NCI-H128 (cell line): ENCODE results near the gene NFASC.
A peak's percentile ranks its signal among the peaks of the same experiment; 100 is the strongest.

ENCODE experiments used
- DNase-seq: peaks from one replicate; lab custom pipeline; 2025; ENCODE audit not compliant: unreplicated experiment; lab: John Stamatoyannopoulos, UW

Gene NFASC

DNA sequence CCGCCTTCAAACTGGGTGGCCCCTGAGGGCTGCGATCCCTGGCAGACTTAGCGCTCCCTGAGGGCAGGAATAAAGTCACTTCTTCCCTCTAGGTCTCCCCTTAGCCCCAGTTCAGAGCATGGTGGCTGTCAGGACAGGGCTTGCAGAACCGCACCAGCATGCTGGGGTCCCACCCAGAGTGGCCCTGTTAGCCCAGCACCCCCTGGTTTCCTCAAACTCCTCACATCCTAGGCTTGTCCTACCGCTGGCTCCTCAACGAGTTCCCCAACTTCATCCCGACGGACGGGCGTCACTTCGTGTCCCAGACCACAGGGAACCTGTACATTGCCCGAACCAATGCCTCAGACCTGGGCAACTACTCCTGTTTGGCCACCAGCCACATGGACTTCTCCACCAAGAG lies 188.2 kb downstream of the NFASC start:
- no peak for DNase-seq

DNA sequence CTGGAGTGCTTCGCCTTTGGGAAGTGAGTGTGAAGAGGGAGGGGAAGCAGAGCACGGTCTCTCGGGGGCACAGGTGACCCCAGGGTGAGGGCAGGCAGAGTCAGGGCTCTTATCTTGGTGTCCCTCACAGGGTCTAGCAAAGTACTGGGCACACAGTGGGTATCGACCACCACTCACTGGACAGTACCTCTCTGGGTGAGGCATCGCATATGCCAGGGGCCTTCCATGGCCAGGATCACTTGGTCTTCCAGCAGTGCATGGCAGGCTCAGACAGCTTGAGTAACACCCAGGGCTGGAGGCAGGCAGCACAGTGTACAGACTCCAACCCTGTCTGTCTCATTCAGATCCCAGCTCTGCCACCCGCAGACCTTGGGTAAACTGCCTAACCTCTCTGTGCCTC lies 189.0 kb downstream of the NFASC start:
- no peak for DNase-seq

DNA sequence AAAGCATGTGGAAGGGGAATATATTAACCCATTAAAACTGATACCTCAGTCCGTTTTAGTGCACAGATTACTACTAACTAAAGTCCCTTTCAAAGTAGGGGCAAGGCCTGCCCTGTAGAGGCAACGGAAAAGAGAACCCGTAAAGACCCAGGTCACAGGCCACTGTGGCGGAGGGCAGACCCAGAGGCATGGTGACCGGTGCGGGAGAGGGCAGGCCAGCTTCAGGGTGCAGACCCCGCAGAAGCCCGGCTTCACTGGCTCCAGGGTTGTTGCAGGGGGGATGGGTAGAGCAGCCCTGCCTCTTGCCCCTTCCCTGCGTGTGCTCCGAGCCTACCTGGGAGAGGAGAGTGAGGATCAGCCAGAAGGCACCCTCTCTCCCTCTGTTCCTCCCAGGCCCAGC lies 190.1 kb downstream of the NFASC start:
- DNase-seq = no peak

DNA sequence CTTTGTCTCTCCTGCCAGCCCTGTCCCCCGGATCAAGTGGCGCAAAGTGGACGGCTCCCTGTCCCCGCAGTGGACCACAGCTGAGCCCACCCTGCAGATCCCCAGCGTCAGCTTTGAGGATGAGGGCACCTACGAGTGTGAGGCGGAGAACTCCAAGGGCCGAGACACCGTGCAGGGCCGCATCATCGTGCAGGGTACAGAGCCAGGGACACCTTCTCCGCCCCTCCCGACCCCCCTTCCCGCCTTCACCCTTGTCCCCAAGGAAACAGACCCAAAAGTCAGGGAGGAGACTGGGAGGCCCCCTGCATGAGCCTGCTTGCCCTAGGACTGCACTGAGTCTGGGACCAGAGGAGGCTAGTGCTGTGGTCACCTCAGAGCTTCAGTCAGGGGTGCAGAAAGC lies 190.6 kb downstream of the NFASC start:
- no peak for DNase-seq

DNA sequence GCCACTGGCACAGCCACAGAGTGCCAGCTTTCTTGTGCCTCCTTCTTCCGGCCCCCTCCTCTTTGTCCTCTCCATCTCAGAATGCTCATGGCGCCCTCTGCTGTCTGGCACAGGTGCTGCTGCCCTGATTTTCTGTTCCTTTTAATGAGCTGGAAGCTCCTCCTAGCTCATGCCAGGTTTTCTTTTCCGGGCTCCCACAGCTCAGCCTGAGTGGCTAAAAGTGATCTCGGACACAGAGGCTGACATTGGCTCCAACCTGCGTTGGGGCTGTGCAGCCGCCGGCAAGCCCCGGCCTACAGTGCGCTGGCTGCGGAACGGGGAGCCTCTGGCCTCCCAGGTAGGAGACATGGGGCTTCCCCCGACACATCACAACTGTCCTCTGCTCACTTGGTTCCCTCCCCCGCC lies 191.0 kb downstream of the NFASC start:
- peak; percentile 82 for DNase-seq

DNA sequence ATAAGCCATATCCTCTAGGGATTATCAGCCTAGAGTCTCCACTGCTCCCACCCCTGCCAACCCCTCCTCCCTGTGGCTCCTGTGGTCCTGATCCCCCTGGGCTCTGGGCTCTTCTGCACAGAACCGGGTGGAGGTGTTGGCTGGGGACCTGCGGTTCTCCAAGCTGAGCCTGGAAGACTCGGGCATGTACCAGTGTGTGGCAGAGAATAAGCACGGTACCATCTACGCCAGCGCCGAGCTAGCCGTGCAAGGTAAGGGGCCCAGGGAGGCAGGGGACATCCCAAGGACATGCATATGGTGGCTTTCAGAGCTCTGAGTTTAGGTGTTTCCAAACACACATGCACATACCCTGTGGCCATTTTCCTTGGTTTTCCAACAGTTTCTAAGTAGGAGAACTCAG lies 191.7 kb downstream of the NFASC start:
- no peak for DNase-seq

DNA sequence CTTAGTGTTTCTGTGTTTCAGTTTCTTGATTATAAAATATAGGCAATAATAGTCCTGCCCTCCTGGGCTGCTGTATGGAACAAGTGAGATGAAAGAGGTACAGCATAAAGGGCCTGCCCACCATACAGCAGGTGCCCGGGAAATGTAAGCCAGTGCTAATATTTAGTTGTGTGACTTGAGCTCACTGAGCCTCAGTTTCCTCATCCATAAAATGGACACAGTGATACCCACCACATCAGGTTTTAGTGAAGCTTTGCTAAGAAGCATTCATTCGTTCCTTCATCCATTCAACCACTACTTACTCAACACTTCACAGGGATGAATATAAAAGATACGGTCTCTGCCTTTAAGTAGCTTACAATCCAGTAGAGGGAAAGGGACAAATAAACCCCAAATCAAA lies 192.2 kb downstream of the NFASC start:
- no peak for DNase-seq

DNA sequence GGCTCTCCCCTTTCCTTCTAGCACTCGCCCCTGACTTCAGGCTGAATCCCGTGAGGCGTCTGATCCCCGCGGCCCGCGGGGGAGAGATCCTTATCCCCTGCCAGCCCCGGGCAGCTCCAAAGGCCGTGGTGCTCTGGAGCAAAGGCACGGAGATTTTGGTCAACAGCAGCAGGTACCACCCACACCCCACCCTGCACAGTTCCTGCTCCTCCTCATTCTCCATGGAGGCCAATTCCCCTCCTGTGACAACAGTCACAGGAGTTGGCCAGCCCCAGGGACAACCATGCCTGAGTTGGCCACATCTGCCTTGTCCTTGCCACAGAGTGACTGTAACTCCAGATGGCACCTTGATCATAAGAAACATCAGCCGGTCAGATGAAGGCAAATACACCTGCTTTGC lies 193.6 kb downstream of the NFASC start:
- no peak for DNase-seq

DNA sequence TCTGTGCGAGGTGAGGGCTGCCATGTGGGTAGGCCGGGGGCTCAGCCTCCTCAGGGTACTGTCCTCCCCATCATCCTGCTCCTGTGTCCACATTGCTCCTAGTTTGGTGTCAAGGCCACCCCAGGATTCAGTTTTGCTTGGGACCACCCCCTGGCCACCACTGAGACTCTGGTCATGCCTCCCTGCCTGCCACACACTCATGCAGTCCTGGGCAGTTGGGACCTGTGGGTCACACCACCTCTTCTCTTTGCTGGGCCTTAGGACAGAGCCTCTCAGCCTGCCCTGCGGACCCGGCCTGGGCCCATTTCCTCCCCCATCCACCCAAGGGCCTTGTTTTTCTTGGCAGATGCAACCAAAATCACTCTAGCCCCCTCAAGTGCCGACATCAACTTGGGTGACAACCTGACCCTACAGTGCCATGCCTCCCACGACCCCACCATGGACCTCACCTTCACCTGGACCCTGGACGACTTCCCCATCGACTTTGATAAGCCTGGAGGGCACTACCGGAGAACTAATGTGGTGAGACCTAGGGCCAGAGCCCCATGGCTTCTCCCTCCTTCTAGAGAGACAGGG lies 194.2 kb downstream of the NFASC start:
- DNase-seq = no peak

DNA sequence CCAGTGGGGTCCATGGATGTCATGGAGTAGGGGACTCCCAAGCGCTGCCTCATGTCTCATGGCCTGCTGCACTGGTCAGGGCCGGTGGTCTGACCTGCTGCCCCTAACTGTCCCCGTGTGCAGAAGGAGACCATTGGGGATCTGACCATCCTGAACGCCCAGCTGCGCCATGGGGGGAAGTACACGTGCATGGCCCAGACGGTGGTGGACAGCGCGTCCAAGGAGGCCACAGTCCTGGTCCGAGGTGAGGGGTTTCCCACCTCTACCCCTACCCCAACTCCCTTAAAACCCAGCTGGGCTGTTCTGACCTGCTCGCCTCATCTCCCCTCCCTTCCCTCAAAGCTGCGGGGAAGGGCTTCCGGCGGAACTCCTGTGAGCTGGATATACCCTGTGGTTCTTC lies 195.0 kb downstream of the NFASC start:
- no peak for DNase-seq

DNA sequence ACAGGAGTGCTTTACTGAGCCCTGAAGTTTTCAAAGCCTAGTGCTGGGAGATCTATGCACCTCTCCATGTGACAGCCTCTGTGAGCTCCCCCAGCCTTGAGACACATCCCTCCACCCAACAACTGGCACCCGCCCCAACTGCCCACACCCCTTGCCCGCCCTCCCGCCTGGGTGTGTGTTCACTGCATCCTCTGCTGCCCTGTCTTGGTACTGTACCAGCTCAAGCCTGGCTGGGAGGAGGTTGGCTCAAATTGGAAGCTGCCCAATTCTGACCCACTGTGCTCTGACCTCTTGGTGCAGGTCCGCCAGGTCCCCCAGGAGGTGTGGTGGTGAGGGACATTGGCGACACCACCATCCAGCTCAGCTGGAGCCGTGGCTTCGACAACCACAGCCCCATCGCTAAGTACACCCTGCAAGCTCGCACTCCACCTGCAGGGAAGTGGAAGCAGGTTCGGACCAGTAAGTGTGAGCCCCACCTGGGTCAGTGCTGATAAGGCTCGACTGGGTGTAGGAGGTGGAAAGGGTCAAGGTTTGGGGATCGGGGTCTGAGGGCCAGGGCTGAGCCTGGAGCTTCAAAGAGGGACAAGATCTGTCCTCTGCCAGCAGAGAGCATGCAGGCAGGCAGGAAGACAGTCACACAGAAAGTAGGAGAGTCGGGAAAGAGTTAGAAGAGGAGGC lies 195.6 kb downstream of the NFASC start:
- no peak for DNase-seq

DNA sequence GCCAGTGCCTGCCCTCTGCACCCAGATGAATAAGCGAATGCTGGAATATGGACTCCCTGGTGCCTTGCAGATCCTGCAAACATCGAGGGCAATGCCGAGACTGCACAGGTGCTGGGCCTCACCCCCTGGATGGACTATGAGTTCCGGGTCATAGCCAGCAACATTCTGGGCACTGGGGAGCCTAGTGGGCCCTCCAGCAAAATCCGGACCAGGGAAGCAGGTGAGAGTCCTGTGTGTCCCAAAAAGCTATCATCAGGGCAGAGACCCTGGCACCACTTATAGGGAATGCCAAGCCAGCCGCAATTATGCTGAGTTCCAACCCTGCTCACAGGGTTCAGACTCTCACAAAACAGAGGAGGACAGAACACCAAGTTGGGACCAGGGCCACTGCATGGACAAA lies 196.4 kb downstream of the NFASC start:
- DNase-seq = no peak

DNA sequence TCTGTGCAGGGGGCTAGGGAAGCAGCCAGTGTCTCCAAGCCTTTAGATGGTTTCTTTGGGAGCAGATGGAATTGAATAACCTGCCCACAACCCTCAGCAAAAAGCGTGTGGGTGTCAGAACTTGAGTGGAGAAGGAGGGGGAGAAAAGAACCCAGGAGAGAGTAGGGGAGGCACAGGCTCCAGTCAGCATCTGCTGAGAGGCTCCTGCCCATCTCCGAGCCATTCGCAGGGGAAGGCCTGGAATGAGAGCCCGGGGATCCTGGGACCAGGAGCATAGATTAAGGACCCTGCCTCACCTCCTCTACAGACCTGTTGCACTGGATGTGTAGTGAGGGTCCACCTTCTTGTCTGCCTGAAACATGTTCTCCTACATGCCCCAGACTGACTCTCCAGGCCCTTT lies 197.3 kb downstream of the NFASC start:
- DNase-seq = no peak

DNA sequence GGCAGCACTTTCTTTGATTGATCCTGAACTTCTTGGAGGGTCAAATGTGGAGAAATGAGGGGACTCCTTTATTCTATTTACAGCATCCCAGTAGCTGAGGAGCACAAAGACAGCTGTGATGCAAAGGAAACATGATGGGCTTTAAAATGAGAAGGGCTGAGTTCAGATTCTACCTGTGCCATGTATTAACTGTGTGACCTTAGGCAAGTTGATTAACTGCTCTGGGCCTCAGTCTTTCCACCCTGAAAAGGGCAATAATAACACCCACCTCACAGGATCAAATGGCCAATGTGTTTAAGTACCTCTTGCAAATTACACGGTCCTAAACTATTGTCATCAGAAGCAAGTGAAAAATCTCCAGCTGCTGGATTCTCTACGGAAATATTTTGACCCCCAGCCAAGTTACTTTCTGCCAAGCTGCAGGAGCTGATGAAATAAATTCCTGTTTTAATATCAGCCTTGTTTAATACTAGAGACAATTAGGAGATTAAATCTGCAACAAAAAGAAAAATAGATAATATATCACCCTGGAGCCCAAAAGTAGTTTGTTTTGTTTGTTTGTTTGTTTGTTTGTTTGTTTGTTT lies 197.9 kb downstream of the NFASC start:
- no peak for DNase-seq

DNA sequence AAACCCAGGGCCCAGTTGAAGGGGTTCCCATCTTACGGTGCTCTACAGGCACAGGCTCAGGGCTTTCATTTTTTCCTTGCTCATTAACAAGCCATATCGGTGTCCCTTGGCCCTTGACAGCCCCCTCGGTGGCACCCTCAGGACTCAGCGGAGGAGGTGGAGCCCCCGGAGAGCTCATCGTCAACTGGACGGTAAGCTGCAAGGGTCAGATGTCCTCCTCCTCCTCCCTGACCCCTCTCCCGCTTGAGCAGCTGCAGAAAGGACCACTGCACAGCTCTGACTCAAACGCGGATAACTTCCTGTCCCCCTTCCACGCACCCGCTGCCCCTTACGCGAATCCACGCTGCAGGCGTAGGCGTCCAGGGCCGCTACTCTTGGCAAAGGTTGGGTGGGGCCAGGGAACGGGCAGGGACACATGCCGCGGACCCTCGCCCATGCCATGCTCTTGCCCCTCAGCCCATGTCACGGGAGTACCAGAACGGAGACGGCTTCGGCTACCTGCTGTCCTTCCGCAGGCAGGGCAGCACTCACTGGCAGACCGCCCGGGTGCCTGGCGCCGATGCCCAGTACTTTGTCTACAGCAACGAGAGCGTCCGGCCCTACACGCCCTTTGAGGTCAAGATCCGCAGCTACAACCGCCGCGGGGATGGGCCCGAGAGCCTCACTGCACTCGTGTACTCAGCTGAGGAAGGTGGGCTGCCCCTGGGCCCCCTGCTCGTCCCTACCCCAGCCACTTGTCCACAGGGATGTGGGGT lies 198.9 kb downstream of the NFASC start:
- no peak for DNase-seq

DNA sequence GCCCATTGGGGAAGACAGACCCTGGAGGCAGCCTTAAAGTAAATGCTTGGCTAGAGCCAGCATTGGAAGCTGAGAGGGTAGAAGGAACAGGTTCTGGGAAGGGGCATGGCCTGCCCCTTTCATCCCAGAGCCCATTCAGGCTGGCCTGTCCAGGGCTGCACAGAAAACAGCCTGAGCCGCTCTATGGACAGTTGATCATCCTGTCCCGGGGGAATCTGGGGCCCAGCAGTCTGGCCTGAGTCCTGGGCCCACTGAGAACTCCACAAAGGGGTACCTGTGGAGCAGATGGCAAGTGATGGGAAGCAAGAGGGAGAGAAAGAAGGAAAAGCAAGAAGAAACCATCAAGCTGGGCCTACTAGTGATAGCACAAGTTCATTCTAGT lies 200.4 kb downstream of the NFASC start:
- no peak for DNase-seq

DNA sequence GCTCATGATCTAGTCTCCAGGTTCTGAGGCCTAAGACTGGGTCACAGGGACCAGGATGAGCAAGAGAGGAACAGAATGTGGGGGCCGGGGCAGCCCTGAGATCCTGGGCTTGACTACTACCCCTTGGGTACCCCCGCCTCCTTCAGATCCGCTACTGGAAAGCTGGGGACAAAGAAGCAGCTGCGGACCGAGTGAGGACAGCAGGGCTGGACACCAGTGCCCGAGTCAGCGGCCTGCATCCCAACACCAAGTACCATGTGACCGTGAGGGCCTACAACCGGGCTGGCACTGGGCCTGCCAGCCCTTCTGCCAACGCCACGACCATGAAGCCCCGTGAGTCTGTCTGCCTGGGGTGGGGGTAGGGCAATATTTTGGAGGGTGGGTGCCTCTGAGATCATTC lies 201.1 kb downstream of the NFASC start:
- no peak for DNase-seq

DNA sequence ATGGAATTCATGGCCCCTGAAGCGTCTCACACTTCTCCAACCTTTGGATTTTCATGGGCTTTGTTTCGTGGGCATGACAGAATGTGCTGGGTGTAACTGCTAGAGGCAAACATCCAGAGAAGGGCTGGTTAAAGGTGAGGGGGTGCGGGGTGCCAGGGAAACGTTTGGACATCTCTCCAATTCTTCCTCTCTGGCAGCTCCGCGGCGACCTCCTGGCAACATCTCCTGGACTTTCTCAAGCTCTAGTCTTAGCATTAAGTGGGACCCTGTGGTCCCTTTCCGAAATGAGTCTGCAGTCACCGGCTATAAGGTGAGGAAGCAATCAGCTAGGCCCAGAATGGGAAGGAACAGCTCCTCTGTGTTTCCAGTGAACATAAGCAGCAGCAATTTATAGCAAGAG lies 201.6 kb downstream of the NFASC start:
- no peak for DNase-seq
